Neural cell (in vitro differentiated cells): ENCODE measurements around the gene GALNT14.

ENCODE experiments used
- EP300 ChIP-seq: fragments of 450-650 bp; conservative IDR thresholded peaks from 2 replicates; pipeline ENCODE4 v1.6.1; 2014; ENCODE audit warnings: antibody characterized with exemption, mild to moderate bottlenecking, moderate library complexity; ENCODE audit not compliant: poor library complexity, severe bottlenecking
- EZH2 ChIP-seq: fragments of 200-600, 300-800 bp; shearing (Covaris generic), sonication (generic); IDR thresholded peaks from 2 replicates; pipeline ENCODE4 v1.6.1; 2014; ENCODE audit warnings: antibody characterized with exemption, low read length, borderline replicate concordance, mild to moderate bottlenecking; ENCODE audit not compliant: insufficient read depth, poor library complexity, severe bottlenecking
- MXI1 ChIP-seq: fragments of 450-650 bp; conservative IDR thresholded peaks from 2 replicates; pipeline ENCODE4 v1.6.1; 2014; ENCODE audit warnings: antibody characterized with exemption, mild to moderate bottlenecking; ENCODE audit not compliant: poor library complexity, severe bottlenecking
- POLR2AphosphoS5 ChIP-seq: IDR thresholded peaks from 2 replicates; pipeline ENCODE4 v1.6.1; 2012
- SMC3 ChIP-seq: fragments of 450-650 bp; conservative IDR thresholded peaks from 2 replicates; pipeline ENCODE4 v1.6.1; 2014; ENCODE audit warnings: antibody characterized with exemption, mild to moderate bottlenecking, moderate library complexity; ENCODE audit not compliant: poor library complexity
- TAF1 ChIP-seq: IDR thresholded peaks from 2 replicates; pipeline ENCODE4 v1.6.1; 2012; ENCODE audit warnings: low read depth
- TF ChIP-seq, protein P1 (sequence below): fragments of 450-650 bp; IDR thresholded peaks from 2 replicates; pipeline ENCODE4 v1.5.1; 2014; ENCODE audit warnings: antibody characterized with exemption, mild to moderate bottlenecking, moderate library complexity; ENCODE audit not compliant: poor library complexity, severe bottlenecking
- TF ChIP-seq, protein P2 (sequence below): IDR thresholded peaks from 2 replicates; pipeline ENCODE4 v1.6.1; 2012; ENCODE audit warnings: borderline replicate concordance

DNA sequence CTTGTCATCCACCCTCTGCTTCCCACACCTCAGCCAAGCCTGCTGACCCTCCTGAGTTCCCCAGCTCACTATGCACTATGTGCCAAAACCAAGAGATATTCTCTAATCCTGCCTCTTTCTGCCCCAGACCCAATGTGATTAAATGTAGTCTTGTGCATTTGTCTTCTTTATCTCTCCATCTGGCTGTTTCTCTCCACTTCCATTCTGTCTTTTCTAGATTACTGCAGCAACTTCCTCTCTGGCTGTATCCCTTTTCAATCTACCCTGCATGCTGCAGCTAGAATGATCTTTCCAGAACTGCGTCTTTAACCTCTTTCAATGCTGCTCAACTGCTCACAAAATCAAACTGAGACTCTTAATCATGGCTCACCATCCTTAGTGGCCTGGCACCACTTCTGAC, 164.1 kb downstream of the GALNT14 start:
- TF ChIP-seq, protein P1, sequence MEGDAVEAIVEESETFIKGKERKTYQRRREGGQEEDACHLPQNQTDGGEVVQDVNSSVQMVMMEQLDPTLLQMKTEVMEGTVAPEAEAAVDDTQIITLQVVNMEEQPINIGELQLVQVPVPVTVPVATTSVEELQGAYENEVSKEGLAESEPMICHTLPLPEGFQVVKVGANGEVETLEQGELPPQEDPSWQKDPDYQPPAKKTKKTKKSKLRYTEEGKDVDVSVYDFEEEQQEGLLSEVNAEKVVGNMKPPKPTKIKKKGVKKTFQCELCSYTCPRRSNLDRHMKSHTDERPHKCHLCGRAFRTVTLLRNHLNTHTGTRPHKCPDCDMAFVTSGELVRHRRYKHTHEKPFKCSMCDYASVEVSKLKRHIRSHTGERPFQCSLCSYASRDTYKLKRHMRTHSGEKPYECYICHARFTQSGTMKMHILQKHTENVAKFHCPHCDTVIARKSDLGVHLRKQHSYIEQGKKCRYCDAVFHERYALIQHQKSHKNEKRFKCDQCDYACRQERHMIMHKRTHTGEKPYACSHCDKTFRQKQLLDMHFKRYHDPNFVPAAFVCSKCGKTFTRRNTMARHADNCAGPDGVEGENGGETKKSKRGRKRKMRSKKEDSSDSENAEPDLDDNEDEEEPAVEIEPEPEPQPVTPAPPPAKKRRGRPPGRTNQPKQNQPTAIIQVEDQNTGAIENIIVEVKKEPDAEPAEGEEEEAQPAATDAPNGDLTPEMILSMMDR, result no peak
- no peak for TF ChIP-seq EP300
- no peak for TF ChIP-seq POLR2AphosphoS5
- TF ChIP-seq MXI1, result no peak
- TF ChIP-seq, protein P2, sequence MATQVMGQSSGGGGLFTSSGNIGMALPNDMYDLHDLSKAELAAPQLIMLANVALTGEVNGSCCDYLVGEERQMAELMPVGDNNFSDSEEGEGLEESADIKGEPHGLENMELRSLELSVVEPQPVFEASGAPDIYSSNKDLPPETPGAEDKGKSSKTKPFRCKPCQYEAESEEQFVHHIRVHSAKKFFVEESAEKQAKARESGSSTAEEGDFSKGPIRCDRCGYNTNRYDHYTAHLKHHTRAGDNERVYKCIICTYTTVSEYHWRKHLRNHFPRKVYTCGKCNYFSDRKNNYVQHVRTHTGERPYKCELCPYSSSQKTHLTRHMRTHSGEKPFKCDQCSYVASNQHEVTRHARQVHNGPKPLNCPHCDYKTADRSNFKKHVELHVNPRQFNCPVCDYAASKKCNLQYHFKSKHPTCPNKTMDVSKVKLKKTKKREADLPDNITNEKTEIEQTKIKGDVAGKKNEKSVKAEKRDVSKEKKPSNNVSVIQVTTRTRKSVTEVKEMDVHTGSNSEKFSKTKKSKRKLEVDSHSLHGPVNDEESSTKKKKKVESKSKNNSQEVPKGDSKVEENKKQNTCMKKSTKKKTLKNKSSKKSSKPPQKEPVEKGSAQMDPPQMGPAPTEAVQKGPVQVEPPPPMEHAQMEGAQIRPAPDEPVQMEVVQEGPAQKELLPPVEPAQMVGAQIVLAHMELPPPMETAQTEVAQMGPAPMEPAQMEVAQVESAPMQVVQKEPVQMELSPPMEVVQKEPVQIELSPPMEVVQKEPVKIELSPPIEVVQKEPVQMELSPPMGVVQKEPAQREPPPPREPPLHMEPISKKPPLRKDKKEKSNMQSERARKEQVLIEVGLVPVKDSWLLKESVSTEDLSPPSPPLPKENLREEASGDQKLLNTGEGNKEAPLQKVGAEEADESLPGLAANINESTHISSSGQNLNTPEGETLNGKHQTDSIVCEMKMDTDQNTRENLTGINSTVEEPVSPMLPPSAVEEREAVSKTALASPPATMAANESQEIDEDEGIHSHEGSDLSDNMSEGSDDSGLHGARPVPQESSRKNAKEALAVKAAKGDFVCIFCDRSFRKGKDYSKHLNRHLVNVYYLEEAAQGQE, result no peak
- TF ChIP-seq SMC3, result no peak
- no peak for TF ChIP-seq EZH2
- TF ChIP-seq TAF1, result no peak
